Suppressor macrophage treated with lipopolysaccharide for 4 hours (primary cell): ENCODE measurements around the gene CLDN8.
A peak's percentile ranks its signal among the peaks of the same experiment; 100 is the strongest.

ENCODE experiments used
- DNase-seq: peaks from one replicate; pipeline ENCODE4 v3.0.0-alpha.2; 2020

CLDN8 gene

DNA sequence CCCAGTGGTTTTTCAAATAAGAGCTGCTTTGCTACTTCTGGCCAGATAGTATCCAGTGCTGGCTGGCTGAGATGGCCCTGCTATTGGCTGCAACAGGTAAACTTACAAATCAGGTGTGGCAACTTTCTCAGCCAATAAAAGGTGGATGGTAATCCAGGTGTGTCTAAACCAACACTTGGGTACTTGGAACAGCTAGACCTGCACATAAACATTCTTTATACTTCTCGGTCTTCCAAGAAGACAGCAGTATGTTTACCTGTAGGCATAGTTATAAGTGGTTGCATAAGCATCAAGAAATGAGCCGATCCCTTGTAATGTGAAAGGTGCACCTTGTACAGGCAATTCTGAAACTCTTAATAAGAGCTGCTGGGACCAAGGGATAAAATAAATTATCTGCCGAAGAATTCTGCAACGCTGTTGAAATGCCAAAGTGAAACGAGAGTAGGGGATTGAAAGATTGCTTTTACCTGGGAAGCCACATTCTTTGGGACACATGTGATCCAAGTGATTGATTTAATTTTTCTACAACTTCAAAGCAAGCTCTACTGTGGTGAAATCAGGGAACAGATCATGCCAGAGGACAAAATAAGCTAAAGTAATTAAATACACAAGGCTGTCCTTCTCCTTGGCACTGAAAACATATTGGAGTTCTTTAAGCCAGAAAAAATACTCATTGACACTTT lies at the start of gene CLDN8:
CLDN8 (minus strand) TSS at position 57 of the 683 bp plus-strand sequence. CDS start 172 bp downstream, outside the sequence.
- DNase-seq: no peak

DNA sequence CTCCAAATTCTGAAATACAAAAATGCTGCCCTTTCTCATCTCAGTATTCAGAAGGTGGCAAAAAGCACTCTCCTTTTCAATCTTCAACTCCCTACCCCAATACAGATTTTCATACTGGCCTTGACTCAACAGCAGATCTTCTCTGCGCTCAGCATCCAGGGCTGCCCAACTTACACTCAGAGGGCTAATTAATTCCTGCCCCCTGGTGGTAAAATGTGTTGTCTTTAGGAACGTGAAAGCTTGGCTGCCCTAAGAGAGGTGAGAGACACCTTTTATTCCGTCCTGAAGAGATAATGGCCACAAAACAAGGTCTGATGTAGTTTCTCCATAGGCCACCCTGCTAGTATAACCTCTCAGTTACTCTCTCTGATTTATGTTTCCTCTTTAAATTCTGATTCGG lies 41.9 kb upstream of the CLDN8 start:
- DNase-seq: peak; percentile 3

DNA sequence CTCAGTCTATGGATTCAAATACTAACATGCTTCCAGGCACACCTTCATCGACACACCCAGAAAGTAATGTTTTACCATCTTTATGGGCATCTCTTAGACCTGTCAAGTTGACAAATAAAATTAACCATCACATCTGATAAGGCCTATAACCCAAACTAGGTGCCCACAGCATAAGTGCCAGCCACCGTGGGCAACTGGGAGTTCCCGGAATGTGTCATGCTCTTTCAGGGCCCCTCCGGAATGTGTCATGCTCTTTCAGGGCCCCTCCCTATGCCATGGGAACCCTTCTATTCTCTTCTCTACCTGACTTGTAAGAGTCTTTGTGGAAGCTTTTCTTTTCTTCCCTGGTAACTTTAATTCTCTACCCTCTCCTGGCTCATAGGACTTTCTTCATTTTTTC lies 40.2 kb upstream of the CLDN8 start:
- no peak for DNase-seq

DNA sequence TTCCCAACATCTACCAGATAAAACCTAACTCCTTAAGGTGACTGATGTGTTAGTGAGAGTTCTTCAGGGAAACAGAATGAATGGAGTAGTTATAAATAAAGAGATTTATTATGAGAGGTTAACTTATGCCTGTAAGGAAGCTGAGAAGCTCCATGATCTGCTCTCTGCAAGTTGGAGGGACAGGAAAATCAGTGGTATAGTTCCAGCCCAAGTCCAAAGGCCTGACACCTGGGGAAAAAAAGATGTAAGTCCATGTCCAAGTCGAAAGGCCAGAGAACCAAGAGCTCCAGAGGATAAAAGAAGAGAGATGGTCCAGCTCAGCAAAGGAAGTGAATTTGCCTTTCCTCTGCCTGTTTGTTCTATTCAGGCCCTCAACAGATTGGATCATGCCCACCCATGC lies 39.8 kb upstream of the CLDN8 start:
- DNase-seq: no peak

DNA sequence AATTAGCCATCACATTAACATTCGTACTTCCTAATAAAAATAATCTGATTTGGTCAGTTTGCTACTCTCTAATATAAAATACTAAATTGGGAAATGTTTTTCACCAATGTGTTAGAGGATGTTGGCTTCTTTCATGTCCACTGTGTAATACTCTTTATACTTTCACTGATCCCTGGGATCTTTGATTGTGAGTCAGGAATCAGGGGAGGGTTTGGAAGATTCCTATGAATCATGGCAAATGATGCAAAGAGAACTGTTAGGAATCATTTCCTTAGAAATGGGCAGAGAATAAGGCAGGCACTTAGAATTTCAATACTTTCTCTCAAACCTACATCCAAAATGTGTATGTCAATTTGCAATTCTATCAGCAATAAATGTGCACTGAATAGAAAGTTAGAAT lies 35.9 kb upstream of the CLDN8 start:
- no peak for DNase-seq

DNA sequence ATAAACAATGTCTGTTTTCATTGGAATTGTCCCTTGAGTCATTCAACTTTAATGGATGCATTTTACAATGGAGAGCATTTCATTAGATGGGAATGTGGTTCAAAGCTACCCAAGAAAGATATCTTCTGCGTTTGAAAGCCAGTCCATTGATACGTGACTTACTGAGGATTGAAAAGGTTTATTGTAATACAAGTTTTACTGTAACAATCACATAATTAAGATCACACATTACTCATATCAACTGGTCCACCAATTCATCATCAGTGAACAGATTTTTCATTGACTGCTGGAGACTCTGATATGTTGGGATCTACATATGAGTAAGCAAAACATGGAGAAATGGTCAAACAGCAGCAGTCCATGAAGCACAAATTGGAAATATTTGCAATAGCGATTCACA lies 34.0 kb upstream of the CLDN8 start:
- no peak for DNase-seq

DNA sequence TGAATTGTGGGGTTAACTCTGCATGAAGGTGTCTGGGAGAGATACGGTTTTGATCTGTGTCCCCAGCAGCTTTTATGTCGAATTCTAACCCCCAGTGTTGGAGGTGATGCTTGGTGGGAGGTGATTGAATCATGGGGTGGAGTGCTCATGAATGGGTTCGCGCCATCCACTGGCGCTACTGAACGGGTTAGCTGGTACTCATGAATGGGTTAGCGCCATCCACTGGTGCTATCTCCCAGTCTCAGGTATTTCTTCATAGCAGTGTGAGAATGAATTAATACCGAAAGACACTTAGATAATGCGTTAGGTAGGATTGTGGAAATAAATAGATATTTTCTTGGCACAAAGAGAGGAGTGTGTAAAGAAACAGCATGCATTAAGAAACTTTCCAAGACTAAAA lies 32.9 kb upstream of the CLDN8 start:
- DNase-seq: no peak

DNA sequence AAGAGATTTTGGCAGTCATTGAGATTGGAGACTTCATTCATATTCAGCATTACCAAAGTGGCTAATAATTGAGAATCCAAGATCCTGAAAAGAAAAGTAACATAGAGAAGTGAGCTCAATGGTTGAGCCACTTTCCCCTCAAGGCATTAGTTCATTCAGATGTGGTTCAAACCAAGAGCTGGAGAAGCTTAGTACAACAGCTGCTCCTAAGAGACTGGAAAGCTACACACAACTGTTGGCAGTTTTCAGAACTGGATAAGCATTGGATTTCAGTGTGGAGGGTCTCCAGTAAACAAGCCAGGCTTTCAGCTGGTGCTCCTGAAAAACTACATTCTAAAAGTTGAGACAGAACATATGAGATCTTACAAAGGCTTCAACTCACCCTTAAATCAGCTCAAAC lies 29.2 kb upstream of the CLDN8 start:
- DNase-seq: no peak

DNA sequence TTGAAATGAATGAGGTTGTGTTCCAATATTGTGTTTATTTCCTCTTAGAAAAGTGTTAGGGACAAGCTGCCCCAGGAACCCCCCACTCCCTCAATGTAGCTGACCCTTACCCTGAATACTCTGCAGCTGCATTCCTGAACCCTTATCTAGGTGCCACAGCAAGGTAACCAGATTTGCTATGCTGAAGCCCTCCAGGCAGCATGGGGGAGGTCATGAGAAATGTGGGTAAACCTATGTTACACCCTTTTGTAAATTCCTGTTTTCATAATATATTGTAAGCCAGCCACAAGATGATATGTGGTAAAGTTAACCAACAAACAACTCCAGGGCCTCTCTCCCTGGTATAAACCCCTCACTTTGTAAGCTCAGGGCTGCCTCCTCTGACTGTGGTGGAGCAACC lies 27.8 kb upstream of the CLDN8 start:
- no peak for DNase-seq

DNA sequence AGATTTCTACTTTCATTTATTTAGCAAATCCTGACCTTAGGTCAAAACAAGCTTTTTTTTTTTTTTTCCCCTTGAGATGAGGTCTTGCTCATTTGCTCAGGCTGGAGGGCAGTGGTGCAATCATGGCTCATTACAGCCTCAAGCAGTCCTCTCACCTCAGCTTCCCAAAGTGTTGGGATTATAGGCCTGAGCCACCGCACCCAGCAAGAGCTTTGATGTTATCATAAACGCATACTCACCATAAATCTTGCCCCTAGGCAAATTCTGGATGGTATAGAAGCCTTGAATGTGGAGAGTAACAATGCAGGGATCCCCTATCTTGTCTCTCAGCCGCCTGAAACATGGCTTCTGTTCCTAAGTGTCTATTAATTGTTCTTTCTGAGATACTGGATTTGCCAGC lies 24.8 kb upstream of the CLDN8 start:
- DNase-seq: no peak

DNA sequence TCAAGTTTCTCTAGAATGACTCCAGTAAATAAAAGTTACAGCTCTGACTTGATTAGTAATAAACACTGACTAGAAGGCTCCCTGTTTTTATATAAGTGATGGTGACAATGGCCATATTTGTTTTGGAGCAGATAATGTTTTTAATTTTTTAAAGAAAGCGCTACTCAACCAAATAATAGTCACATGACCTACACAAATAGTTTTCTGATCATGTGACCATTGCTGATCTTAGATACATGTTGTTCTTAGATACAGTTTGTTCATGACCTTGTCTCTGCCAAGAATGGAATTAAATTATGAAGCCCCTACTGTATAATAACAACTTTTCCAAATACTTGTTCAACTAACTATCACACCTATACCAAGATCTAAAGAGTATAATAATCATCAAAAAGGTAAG lies 22.3 kb upstream of the CLDN8 start:
- no peak for DNase-seq

DNA sequence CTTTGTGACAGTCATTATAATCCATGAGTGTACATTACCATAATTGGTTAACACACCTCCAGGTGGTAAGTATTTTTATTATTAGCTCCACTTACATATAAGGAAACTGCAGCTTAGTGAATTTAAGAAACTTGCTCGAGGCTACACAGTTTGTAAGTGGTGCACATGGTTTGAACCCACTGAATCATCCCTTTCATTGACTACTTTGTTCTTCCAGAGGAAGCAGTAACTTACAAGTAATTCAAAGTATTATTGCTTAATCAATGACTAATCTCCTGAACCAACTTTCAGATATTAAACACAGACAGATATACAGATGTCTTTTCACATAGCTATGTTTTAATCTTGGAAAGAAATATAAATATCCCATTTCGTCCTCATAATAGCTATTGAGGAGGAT lies 18.7 kb upstream of the CLDN8 start:
- DNase-seq: no peak

DNA sequence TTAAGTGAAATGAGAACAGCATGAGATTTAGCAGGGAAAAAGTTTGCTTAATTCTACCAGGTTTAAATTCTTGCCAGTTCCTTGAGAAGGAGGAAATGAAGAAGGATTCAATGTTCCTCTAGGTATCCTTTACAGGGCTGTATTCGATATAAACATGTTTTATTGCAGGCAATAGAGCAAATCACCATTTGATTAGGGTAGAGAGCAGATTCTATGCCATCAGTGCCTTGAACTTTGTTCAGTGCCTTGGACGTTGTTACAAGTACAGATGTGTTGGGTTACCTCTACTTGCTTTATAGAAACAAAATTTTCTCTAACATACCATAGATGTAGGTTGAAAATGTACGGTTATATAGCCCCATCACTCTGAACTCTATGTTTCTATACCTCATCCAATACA lies 18.2 kb upstream of the CLDN8 start:
- DNase-seq: no peak

DNA sequence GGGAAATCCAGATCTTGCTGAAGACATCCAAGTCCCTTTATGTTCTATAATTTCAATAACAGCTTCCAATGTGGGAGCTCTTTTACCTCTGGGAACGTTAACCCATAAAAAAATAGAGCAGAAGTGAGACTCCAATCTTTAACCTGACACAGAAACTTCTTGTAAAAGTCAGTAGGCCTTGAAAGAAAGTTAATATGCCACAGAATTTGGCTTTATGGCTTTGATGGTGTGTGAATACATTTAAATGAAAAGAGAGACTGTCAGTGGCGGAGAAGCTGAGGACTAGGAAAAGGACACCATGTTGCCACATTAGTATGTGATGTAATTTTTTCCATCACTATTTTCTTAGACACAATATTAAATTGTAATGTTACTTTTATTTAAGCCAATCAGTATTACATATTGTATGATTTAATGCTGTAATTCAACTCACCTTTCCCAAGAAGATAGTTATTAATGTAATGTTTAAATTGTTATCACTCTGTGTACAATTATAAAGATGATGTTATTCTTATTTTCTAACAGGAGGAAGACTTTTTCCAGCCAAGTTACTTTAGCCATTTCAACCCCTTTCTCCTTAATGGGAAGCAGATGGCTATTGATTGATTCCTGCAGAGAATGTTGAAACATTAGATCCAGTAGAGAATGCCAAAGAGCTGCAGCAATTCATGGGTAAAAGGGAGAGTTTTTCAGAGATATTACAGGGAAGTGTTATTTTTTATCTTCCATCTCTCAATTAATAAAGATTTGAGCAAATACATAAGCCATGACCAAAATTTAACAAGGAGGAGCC lies 17.5 kb upstream of the CLDN8 start:
- no peak for DNase-seq

DNA sequence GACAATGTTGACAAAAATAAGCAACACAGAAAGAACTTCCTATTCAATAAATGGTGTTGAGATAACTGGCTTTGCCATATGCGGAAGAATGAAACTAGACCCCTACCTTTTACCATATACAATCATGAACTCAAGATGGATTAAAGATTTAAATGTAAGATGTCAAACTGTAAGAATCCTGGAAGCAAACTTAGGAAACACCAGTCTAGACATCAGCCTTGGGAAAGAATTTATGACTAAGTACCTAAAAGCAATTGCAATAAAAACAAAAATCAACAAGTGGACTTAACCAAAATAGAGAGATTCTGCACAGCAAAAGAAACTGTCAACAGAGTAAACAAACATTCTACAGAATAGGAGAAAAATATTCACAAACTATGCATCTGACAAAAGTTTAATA lies 16.1 kb upstream of the CLDN8 start:
- DNase-seq: no peak

DNA sequence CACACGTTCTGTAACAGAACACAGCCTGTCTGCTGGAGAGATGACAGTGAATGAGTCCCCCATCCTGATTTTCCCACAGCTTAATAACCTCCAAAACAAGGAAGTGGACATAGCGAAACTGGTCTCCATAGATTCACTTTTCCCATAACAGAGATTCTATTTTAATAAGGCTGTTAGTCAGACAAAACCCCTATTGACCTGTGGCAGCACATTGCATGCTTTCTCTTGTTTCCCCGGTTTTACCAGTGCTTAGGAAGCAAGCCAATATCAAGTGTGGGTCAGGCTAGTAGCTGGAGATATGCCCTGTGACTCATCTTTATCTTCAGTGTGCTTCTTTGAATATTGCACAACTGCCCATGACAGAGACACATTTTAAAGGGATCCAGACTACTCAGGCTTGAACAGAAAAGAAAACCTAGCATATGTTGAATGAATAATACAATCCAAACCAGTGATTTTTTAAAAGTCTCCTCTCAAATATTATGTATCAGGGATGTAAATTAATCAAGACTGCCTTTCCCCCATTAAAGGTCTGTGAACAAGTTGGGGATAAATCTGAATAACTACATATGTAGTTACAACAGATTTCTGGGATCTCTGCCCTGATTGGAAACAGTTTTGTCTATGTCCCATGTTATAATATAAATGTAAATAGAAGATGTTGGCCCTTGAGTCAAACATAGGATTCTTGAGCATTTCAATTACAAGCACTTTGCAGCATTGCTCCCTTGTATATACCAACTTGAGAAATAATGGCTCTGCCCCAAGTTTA lies 11.9 kb upstream of the CLDN8 start:
- peak; percentile 11 for DNase-seq

DNA sequence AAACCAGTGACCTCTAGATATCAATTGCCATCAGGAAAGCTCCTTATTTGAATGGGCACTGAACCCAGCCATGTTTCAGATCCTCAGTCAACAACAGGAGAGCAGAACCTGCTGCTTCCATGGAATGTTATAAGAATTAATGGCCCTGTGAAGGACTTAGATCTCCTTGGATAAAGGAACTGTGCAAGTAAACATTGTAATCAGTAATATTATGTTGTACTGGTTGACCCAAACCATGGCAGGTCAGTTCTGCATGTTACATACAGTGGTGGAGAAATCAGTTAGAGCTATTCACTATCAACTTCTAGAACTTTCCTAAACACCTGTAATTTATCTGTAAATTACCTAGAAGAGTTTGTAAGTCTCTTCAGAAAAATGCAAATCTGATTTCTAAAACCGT lies 11.2 kb upstream of the CLDN8 start:
- DNase-seq: no peak

DNA sequence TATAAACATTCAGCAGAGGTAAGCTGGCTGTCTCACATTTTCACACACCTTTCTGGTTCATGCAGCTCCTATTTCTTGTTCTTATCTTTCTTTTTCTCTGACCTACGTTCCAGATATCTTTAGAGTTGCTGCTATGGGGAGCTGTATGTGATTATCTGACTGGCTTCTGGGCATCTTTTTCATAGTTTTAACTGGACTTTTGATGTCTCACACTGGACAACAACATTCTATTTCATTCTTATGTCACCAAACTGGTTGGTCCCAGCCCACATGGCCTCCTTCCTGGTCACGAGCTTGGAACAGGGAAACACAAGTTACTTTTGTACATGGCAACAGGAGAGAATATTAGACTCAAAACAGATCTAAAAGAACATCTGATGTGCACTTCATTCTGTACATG lies 7.7 kb upstream of the CLDN8 start:
- no peak for DNase-seq

DNA sequence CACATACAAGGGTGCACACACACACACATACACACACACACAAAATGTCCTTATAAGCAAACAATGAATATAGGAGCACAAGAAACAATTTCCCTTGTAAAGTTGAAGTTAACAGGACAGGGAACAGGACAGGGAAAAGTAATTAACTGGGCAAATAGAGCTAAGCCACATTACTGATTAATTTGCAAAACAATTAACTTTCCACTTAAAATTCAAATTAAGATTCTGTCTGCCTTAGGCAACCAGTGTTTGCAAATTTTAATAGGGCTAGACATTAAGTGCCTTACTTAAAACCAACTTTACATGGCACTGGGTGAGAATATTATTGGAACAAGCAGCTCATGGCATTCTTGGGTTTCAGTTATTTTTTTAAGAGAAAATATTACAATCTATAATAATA lies 6.8 kb upstream of the CLDN8 start:
- no peak for DNase-seq

DNA sequence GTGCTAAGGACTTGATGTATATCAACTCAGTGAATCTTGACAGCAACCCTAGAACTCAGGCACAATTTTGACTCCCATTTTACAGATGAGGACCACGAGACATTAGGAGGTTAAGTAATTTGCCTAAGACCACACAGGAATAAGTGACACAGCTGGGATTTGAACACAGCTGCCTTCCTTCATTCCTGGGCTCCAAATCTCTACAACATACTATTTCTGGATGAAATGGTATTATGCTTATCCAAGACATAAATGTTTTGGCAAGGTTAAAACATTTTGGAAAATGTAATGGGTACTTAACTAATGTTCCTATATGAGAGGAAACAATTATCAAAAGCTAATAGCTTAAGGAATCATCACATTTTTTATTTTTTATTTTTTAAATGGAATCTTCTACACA lies 4.8 kb downstream of the CLDN8 start:
- no peak for DNase-seq

DNA sequence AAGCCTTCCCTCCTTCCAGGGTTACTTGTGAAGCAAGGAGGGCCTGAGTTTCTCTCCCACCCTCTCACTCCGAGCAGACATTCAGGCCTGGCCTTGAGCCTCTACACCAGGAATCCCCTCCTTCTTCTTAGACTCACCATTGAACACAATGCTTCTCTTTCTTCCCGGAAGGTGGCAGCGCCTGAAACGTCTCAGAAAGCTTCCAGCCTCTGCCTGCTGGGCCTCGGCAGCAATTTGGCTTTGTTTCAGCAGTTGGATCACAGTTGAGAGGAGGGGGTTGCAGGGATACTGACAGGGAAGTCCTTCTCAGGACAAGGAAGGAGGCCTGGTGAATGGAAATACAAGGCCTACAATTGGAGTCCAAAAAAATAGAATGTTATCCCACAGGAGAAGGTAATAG lies 6.3 kb downstream of the CLDN8 start:
- DNase-seq: no peak

DNA sequence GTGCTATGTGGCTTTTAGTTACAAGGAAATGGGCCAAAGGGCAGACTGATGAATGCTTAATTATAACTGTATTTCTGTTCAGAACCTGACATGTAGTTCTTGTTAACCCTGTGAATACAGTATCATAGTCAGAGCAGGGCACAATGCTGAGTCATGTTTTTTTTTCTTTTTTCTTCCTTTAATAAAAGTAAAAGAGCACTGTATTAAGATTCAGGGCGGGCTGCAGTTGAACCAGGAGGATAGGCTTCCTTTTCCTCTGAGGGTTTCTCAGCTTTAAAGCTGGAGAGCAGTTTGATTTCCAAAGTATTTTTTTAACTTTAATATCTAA lies 8.7 kb downstream of the CLDN8 start:
- DNase-seq: no peak

DNA sequence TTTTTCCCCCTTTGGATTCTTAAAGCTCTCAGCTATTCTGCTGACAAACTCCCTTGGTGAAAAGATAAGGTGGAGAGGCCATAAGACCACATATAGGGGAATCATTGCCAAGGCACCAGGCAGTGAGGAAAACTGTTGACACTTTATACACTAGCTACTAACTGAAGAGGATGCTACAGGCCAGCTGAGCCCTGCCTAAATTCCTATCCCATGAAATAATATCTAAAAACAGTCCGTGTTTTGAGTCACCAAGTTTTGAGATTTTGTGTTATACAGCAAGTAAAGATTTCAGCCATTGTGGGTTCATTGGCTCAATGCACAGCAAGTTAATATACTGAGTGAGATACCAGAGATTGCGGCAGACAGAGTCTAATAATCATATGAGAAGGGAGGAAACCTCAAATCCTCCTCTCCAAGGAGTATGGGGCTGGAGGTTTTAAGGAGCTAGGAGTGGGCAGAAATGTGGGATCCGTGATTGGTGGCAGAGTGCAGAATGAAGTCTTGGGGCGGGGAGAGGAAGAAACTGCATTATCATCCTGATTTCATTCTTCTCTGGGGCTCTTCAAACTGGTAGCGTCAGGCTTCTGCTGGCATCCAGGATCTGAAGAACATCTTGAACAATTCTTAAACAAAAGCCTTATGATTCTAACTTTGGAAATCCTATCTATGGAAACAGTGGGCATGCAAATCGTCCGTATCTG lies 9.2 kb downstream of the CLDN8 start:
- no peak for DNase-seq

DNA sequence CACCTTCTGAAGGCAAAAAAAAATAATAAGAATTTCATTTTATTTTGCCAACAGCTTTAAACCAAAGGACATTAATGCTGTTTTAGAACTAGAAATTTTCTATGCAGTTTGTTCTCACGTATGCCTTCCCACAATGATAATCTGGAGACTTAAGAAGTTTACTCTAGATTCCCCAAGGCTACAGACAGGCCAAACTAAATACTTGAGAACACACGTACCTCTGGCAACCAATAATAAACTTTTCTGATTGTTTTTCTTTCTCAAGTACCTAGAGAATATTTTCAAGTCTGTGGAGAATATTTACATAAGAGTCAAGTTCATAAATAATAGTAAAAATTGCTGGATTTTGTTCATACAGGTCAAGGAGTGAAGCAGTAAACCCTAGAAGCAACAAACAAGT lies 15.9 kb downstream of the CLDN8 start:
- no peak for DNase-seq
